Stimulated activated CD8-positive, alpha-beta memory T cell treated with anti-CD3 and anti-CD28 coated beads, Interleukin-12 subunit alpha, Interleukin-12 subunit beta, amount 100 ng/mL, for 1 hour (primary cell): ENCODE results near the gene ARFIP2.

Experiments used
- DNase-seq: peaks from one replicate; pipeline ENCODE4 v3.0.0-alpha.2; 2020; ENCODE audit warnings: low read depth

Gene ARFIP2

DNA sequence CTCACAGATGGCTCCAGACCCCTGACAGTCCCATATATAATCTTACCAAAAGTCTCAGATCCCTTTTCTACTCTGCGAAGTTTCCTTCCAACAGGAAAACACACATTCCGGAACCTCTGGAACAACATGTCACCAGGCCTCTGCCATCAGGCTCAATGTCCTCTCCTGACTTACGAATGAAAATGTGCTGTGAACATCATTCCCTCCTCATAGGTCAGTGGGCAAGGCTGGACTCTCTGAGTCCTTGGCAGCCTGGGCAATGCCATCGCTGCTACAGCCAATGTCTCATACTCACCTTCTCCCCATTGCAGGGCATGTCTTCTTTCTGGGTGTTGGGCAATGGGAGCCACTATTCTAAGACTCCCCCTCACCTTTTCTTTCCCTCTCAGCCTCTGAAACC lies 38.7 kb downstream of the ARFIP2 start:
- DNase-seq, result no peak

DNA sequence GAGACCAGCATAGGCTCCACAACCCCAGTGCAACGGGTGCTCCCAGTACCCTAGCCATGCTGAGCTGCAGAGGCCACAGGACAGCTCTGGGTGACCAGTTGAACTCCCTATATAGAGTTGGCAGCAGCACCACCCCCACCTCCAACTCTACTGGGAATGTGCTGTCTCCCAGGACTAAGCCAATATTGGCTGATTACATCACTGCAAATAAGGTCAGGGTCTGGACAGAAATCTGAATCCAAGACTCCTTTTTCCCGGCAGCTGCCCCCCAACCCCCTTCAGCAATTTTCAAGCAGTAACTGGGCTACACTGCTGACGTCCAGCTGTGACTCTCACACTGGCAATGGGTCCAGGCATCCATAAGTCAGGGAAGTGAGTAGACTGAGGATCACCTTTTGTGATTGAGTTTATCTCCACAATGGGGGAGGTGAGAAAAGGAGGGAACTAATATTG lies 40.2 kb downstream of the ARFIP2 start, which contains the start of gene HPX:
TSS of gene HPX (minus strand) at position 82 of the 453 bp plus-strand sequence. CDS start at position 58, 24 bp downstream.
- no peak for DNase-seq

DNA sequence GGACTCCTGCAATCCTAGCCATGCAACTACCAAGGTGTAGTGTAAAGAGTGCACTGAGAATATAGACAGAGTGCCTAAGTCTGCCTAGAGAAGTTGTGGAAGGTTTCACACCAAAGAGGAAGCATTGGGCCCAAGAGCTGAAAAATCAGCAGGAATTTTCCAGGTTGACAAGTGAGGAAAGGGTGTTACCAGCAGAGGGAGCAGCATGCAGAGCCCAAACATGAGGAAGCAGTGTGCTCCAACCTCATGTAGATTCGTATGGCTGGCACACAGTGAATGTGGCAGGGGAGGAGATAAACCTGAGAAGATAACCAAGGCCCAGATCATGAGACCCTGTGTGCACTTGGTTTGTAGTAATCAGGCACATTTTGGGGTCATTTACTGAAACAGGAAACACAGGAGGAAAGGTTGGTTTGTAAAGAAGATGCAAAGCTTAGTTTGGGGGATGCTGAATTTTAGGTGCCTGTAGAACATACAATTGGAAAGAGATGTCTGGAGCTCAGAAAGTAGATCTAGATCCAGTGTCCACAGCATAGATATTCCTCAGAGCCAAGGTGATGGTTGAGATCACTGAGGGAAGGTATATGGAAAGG lies 42.1 kb downstream of the ARFIP2 start:
- peak; percentile 14 for DNase-seq

DNA sequence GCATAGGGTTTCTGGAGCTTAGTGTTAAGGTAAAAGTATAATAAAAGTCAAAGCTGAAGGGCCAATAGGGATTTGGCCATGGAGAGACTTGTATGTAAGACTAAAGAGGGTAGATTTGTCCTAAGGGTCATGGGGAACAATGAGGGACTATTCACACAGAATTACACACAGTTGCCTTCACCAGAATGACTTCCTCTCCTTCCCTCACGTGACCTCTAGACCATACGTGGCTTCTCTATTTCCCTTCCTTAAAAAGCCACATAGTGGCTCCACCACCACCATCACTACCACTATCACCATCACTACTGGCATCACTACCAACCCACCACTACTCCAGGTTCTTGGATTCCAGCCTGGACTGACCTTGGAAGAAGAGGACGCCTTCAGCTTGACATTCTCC lies 43.1 kb downstream of the ARFIP2 start:
- DNase-seq, result no peak

DNA sequence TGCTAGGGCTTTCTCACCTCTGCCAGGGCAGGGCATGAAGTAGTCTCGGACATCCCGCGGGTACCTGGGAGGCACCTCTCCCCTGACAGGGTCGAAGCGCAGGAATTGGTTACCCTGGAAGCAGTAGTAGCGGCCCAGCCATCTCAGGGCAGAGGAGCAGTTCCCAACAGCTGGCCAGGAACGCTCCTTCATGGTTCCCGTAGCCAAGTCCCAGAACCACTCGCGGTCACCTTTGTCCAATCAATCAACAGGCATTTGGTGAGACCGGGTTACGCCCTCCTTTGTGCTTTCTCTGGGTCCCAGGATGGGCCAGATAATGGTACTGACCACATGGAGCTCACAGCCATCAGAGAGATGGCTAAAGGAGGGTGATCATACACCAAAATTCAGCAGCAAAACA lies 43.7 kb downstream of the ARFIP2 start:
- DNase-seq, result no peak

DNA sequence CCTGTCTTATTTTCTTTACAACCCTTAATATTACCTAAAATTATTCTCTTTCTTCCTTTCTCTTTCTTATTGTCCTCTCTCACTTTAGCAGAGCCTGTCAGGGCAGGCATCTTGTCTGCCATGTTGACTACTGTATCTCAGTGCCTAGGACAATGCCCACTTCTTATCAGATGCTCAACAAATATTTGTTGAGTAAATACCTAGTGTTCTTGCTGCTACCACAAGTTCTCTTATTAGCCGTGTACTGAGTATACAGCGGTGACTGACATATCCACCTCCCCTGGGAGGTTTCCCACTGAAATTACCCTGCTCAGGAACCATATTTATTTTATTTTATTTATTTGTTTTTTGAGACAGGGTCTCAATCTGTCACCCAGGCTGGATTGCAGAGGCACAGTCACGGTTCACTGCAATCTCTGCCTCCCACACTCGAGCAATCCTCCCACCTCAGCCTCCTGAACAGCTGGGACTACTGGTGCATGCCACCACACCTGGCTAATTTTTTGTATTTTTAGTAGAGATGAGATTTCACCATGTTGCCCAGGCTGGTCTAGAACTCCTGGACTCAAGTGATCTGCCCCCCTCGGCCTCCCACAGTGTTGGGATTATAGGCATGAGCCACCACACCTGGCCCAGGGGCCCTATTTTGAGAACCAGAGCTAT lies 47.0 kb downstream of the ARFIP2 start:
- no peak for DNase-seq

DNA sequence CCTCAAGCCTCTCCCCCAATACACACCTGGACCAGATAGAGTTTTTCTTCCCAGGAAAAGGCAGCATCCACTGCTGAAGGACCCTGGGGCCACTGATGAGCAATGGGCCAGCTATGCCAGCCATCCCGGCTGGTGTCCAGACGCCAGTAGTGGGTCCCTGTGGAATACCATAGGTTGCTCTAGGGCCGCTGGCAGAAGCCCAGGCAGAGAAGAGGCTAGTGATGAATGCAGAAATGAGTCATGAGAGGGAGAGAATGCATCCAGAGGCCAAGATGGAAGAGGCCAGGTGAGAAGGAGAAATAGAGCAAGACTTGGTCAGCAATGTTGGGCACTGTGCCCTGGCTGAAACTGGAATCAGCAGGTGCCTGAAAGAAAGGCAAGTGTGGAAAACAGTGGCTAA lies 49.3 kb downstream of the ARFIP2 start:
- DNase-seq, result no peak

DNA sequence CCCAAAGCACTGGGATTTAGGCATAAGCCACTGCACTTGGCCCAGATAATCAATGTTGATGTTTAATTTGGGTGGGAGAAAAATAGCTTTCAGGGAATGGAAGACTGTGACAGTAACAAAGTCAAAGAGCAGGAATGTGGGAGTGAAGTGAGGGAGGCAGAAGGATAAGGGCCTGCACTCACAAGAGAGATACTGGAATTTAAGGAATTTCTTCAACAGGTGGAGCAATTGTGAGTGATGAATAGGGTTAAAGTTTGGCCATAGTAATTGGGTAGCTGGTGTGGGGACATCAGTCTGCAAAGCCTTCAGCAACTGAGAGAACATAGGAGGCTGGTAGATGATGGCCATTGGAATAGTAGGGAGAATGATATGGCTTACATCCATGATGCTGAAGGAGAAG lies 53.6 kb downstream of the ARFIP2 start:
- DNase-seq, result no peak
